HEK293 (cell line): ENCODE results near the gene PCDHAC2.

ENCODE experiments used
- CTCF ChIA-PET: fragments of 350-600 bp; formaldehyde crosslinking; extraction: SDS; loops from one replicate; lab custom pipeline; 2021; ENCODE audit warnings: antibody characterized with exemption; lab: Yijun Ruan, JAX
- POLR2A ChIA-PET: fragments of 300-600 bp; formaldehyde crosslinking; extraction: SDS; loops from one replicate; lab custom pipeline; 2020; ENCODE audit warnings: antibody characterized with exemption, inconsistent platforms; lab: Yijun Ruan, JAX
- H3K27ac ChIP-seq: fragments of 200-500 bp; sonication (Bioruptor generic); 2 replicates; pipeline ENCODE4 v1.5.1; 2014; ENCODE audit warnings: low read depth, low read length, control low read depth, inconsistent platforms; ENCODE audit errors: extremely low read depth
- H3K36me3 ChIP-seq, 2 experiments: fragments of 200-500 bp in 1 of 2; sonication (Bioruptor generic) in 1 of 2; 1 replicate in 1 of 2; 2 replicates in 1 of 2; pipeline ENCODE4 v1.5.1; 2014 to 2017; ENCODE audit warnings: inconsistent platforms in 2 of 2, low read length in 2 of 2; ENCODE audit not compliant: control insufficient read depth in 2 of 2, insufficient read depth in 1 of 2
- H3K4me1 ChIP-seq: fragments of 200-500 bp; sonication (Bioruptor generic); 2 replicates; pipeline ENCODE4 v1.5.1; 2014; ENCODE audit warnings: mild to moderate bottlenecking, low read length, inconsistent platforms; ENCODE audit not compliant: control insufficient read depth, insufficient read depth
- H3K4me3 ChIP-seq: 2 replicates; pipeline ENCODE4 v1.5.1; 2011; ENCODE audit warnings: low read depth, mild to moderate bottlenecking, control low read depth, low read length, moderate library complexity
- H3K9me3 ChIP-seq: fragments of 200-500 bp; sonication (Bioruptor generic); 2 replicates; pipeline ENCODE4 v1.5.1; 2014; ENCODE audit warnings: low read depth, low read length, inconsistent platforms; ENCODE audit not compliant: control insufficient read depth, insufficient read depth
- HOXA7 ChIP-seq: sonication (generic); formaldehyde crosslinking; IDR thresholded peaks from 2 replicates; pipeline ENCODE4 v1.8.1; 2022; ENCODE audit warnings: missing genetic modification reagents, borderline replicate concordance
- MZF1 ChIP-seq: fragments of 450-650 bp; formaldehyde crosslinking; IDR thresholded peaks from 2 replicates; pipeline ENCODE4 v1.5.1; 2017; ENCODE audit warnings: missing biosample characterization, missing genetic modification characterization, borderline replicate concordance
- OVOL3 ChIP-seq: fragments of 450-650 bp; formaldehyde crosslinking; IDR thresholded peaks from 2 replicates; pipeline ENCODE4 v1.5.1; 2016; ENCODE audit warnings: missing biosample characterization, missing genetic modification characterization
- TCF7L2 ChIP-seq: IDR thresholded peaks from 2 replicates; pipeline ENCODE4 v1.6.1; 2011; ENCODE audit warnings: low read depth, mild to moderate bottlenecking, inconsistent platforms, low read length, moderate library complexity, borderline replicate concordance
- ZBTB8A ChIP-seq: fragments of 450-650 bp; formaldehyde crosslinking; IDR thresholded peaks from 2 replicates; pipeline ENCODE4 v1.5.1; 2016; ENCODE audit warnings: missing biosample characterization, missing genetic modification characterization
- ZFP3 ChIP-seq: fragments of 450-650 bp; formaldehyde crosslinking; IDR thresholded peaks from 2 replicates; pipeline ENCODE4 v1.5.1; 2016; ENCODE audit warnings: low read depth, missing biosample characterization, missing genetic modification characterization
- ZFP37 ChIP-seq: fragments of 450-650 bp; formaldehyde crosslinking; IDR thresholded peaks from 2 replicates; pipeline ENCODE4 v1.5.1; 2016; ENCODE audit warnings: missing biosample characterization, missing genetic modification characterization
- ZIC2 ChIP-seq: fragments of 450-650 bp; formaldehyde crosslinking; IDR thresholded peaks from 2 replicates; pipeline ENCODE4 v1.5.1; 2016; ENCODE audit warnings: missing biosample characterization, missing genetic modification characterization
- ZNF155 ChIP-seq: fragments of 450-650 bp; formaldehyde crosslinking; IDR thresholded peaks from 2 replicates; pipeline ENCODE4 v1.5.1; 2016; ENCODE audit warnings: missing biosample characterization, missing genetic modification characterization
- ZNF16 ChIP-seq: fragments of 450-650 bp; formaldehyde crosslinking; IDR thresholded peaks from 2 replicates; pipeline ENCODE4 v1.5.1; 2016; ENCODE audit warnings: low read depth, missing biosample characterization, missing genetic modification characterization
- ZNF202 ChIP-seq: fragments of 450-650 bp; formaldehyde crosslinking; IDR thresholded peaks from 2 replicates; pipeline ENCODE4 v1.5.1; 2016; ENCODE audit warnings: missing biosample characterization, missing genetic modification characterization, borderline replicate concordance
- ZNF48 ChIP-seq: fragments of 450-650 bp; formaldehyde crosslinking; IDR thresholded peaks from 2 replicates; pipeline ENCODE4 v1.5.1; 2016; ENCODE audit warnings: missing biosample characterization, missing genetic modification characterization
- ZNF544 ChIP-seq: fragments of 450-650 bp; formaldehyde crosslinking; IDR thresholded peaks from 2 replicates; pipeline ENCODE4 v1.5.0; 2017; ENCODE audit warnings: missing biosample characterization, missing genetic modification characterization
- ZNF561 ChIP-seq: fragments of 450-650 bp; IDR thresholded peaks from 2 replicates; pipeline ENCODE4 v1.5.1; 2018; ENCODE audit warnings: missing biosample characterization, missing genetic modification characterization, borderline replicate concordance
- ZNF621 ChIP-seq: fragments of 450-650 bp; formaldehyde crosslinking; IDR thresholded peaks from 2 replicates; pipeline ENCODE4 v1.5.1; 2017; ENCODE audit warnings: missing biosample characterization, missing genetic modification characterization
- ZNF704 ChIP-seq: fragments of 450-650 bp; formaldehyde crosslinking; IDR thresholded peaks from 2 replicates; pipeline ENCODE4 v1.5.1; 2016; ENCODE audit warnings: missing biosample characterization, missing genetic modification characterization
- ZNF707 ChIP-seq: fragments of 450-650 bp; formaldehyde crosslinking; IDR thresholded peaks from 2 replicates; pipeline ENCODE4 v1.5.1; 2016; ENCODE audit warnings: missing biosample characterization, missing genetic modification characterization
- ZNF843 ChIP-seq: fragments of 450-650 bp; formaldehyde crosslinking; IDR thresholded peaks from 2 replicates; pipeline ENCODE4 v1.5.1; 2016; ENCODE audit warnings: missing biosample characterization, missing genetic modification characterization
- ZSCAN23 ChIP-seq: fragments of 450-650 bp; formaldehyde crosslinking; IDR thresholded peaks from 2 replicates; pipeline ENCODE4 v1.5.1; 2016; ENCODE audit warnings: missing biosample characterization, missing genetic modification characterization
- ZXDB ChIP-seq: fragments of 450-650 bp; formaldehyde crosslinking; IDR thresholded peaks from 2 replicates; pipeline ENCODE4 v1.5.1; 2016; ENCODE audit warnings: missing biosample characterization, missing genetic modification characterization
- TF ChIP-seq, protein P1 (sequence below): fragments of 450-650 bp; formaldehyde crosslinking; IDR thresholded peaks from 2 replicates; pipeline ENCODE4 v1.5.1; 2017; ENCODE audit warnings: missing biosample characterization, missing genetic modification characterization
- TF ChIP-seq, protein P2 (sequence below): fragments of 450-650 bp; formaldehyde crosslinking; IDR thresholded peaks from 2 replicates; pipeline ENCODE4 v1.5.1; 2016; ENCODE audit warnings: missing biosample characterization, missing genetic modification characterization, borderline replicate concordance
- TF ChIP-seq, protein P3 (sequence below): fragments of 450-650 bp; formaldehyde crosslinking; IDR thresholded peaks from 2 replicates; pipeline ENCODE4 v1.5.1; 2016; ENCODE audit warnings: missing biosample characterization, missing genetic modification characterization, low read depth

PCDHAC2 gene

GRCh38 chr5:140978260-140978659 lies 12.0 kb downstream of the PCDHAC2 start:
- ChIA-PET CTCF (no interaction called here), POLR2A (no interaction called here)
- H3K36me3 ChIP-seq, result no peaks in the 10 kb centered on the region
- no peaks in the 10 kb centered on the region for H3K9me3 ChIP-seq
- no peak overlapping the region for H3K27ac ChIP-seq
- no peak for TF ChIP-seq HOXA7 (CRISPR knock-in tag)
- TF ChIP-seq, protein P1, sequence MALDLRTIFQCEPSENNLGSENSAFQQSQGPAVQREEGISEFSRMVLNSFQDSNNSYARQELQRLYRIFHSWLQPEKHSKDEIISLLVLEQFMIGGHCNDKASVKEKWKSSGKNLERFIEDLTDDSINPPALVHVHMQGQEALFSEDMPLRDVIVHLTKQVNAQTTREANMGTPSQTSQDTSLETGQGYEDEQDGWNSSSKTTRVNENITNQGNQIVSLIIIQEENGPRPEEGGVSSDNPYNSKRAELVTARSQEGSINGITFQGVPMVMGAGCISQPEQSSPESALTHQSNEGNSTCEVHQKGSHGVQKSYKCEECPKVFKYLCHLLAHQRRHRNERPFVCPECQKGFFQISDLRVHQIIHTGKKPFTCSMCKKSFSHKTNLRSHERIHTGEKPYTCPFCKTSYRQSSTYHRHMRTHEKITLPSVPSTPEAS, result no peak
- no peak for TF ChIP-seq ZNF48 (tag by site-specific recombination)
- no peak for TF ChIP-seq ZNF561 (tag by site-specific recombination)
- no peak overlapping the region for H3K4me3 ChIP-seq
- H3K4me1 ChIP-seq, result no peaks in the 10 kb centered on the region

GRCh38 chr5:140978983-140979382 lies 12.7 kb downstream of the PCDHAC2 start:
- H3K9me3 ChIP-seq, result no peaks in the 10 kb centered on the region
- CTCF ChIA-PET, result no interaction called here
- H3K4me1 ChIP-seq, result no peaks in the 10 kb centered on the region
- no peak overlapping the region for H3K27ac ChIP-seq
- no peak overlapping the region for H3K4me3 ChIP-seq
- no peaks in the 10 kb centered on the region for H3K36me3 ChIP-seq
- no peak for TF ChIP-seq ZNF155 (tag by site-specific recombination)
- TF ChIP-seq, protein P2, sequence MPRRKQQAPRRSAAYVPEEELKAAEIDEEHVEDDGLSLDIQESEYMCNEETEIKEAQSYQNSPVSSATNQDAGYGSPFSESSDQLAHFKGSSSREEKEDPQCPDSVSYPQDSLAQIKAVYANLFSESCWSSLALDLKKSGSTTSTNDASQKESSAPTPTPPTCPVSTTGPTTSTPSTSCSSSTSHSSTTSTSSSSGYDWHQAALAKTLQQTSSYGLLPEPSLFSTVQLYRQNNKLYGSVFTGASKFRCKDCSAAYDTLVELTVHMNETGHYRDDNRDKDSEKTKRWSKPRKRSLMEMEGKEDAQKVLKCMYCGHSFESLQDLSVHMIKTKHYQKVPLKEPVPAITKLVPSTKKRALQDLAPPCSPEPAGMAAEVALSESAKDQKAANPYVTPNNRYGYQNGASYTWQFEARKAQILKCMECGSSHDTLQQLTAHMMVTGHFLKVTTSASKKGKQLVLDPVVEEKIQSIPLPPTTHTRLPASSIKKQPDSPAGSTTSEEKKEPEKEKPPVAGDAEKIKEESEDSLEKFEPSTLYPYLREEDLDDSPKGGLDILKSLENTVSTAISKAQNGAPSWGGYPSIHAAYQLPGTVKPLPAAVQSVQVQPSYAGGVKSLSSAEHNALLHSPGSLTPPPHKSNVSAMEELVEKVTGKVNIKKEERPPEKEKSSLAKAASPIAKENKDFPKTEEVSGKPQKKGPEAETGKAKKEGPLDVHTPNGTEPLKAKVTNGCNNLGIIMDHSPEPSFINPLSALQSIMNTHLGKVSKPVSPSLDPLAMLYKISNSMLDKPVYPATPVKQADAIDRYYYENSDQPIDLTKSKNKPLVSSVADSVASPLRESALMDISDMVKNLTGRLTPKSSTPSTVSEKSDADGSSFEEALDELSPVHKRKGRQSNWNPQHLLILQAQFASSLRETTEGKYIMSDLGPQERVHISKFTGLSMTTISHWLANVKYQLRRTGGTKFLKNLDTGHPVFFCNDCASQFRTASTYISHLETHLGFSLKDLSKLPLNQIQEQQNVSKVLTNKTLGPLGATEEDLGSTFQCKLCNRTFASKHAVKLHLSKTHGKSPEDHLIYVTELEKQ (tag by site-specific recombination), result no peak
- no peak for TF ChIP-seq ZIC2 (tag by site-specific recombination)
- TF ChIP-seq ZXDB (tag by site-specific recombination), result no peak
- TF ChIP-seq, protein P3, sequence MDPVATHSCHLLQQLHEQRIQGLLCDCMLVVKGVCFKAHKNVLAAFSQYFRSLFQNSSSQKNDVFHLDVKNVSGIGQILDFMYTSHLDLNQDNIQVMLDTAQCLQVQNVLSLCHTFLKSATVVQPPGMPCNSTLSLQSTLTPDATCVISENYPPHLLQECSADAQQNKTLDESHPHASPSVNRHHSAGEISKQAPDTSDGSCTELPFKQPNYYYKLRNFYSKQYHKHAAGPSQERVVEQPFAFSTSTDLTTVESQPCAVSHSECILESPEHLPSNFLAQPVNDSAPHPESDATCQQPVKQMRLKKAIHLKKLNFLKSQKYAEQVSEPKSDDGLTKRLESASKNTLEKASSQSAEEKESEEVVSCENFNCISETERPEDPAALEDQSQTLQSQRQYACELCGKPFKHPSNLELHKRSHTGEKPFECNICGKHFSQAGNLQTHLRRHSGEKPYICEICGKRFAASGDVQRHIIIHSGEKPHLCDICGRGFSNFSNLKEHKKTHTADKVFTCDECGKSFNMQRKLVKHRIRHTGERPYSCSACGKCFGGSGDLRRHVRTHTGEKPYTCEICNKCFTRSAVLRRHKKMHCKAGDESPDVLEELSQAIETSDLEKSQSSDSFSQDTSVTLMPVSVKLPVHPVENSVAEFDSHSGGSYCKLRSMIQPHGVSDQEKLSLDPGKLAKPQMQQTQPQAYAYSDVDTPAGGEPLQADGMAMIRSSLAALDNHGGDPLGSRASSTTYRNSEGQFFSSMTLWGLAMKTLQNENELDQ, result no peak
- TF ChIP-seq ZNF707 (tag by site-specific recombination), result no peak
- no peak for TF ChIP-seq MZF1
- TF ChIP-seq ZNF621, result no peak
- TF ChIP-seq ZNF544, result no peak
- no peak for TF ChIP-seq ZFP3 (tag by site-specific recombination)
- TF ChIP-seq ZBTB8A (tag by site-specific recombination), result no peak
- TF ChIP-seq, all 188 proteins: peak for 0
- POLR2A ChIA-PET, result no interaction called here

GRCh38 chr5:140982083-140982716 lies 15.9 kb downstream of the PCDHAC2 start:
- CTCF ChIA-PET, result no interaction called here
- no peaks in the 10 kb centered on the region for H3K4me1 ChIP-seq
- no peak overlapping the region for H3K27ac ChIP-seq
- no peaks in the 10 kb centered on the region for H3K9me3 ChIP-seq
- POLR2A ChIA-PET, result no interaction called here
- no peak overlapping the region for H3K4me3 ChIP-seq
- no peaks in the 10 kb centered on the region for H3K36me3 ChIP-seq
- no peak for TF ChIP-seq ZNF843 (tag by site-specific recombination)
- TF ChIP-seq ZFP37 (tag by site-specific recombination), result no peak
- no peak for TF ChIP-seq ZNF16 (tag by site-specific recombination)
- TF ChIP-seq ZNF202, result no peak
- no peak for TF ChIP-seq ZNF704
- no peak for TF ChIP-seq OVOL3
- TF ChIP-seq ZSCAN23 (tag by site-specific recombination), result no peak
- TF ChIP-seq TCF7L2, result no peak
